Measurements from ENCODE around the gene AMH. TPM values are rescaled to one million over a fixed set of nuclear protein-coding genes. Genes with fewer than 3 reads are reported as not detected.

The AMH gene
- total RNA-seq, 3 donors from 2014 or later = 2.7 to 5.1 (median 3.8) TPM

DNA sequence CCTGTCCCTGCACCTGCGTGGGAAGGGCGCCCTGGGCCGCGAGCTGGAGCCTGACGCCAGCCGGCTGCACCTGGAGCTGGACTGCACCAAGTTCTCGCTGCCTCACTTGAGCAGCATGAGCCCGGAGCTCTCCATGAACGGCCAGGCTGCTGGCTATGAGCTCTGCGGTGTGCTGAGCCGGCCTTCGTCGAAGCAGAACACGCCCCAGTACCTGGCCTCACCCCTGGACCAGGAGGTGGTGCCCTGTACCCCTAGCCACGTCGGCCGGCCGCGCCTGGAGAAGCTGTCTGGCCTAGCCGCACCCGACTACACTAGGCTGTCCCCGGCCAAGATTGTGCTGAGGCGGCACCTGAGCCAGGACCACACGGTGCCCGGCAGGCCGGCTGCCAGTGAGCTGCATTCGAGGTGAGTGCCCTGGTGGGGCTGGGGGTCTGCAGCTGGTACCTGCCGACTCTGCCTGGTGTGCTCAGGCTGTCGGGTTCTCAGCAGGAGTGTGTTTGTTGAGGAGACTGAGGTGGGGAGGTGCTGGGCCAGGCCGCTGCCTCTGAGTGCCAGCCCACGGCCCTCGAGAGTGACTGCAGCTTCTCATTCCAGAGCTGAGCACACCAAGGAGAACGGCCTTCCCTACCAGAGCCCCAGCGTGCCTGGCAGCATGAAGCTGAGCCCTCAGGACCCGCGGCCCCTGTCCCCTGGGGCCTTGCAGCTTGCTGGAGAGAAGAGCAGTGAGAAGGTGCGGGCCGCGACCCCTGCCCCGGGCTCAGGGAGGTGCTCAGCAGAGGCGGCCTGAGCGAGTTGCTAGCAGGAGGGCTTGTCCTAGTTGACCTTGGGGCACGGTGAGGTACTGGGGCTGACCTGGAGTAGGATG is 32.5 kb upstream of the AMH start:
- Histone ChIP-seq H3K36me3 (ENCODE audit: low read depth) (peaks cover 23% of the 10 kb centered on the region), H3K9me3 (no peaks in the 10 kb centered on the region), H3K4me1 (ENCODE audit: low read depth) (peaks cover 16% of the 10 kb centered on the region), H3K4me3 (no peak overlapping the region)
- no peak for DNase-seq
- intact Hi-C loops (cut with DNase I, micrococcal nuclease) = no loop called here
- TF ChIP-seq, protein P1, sequence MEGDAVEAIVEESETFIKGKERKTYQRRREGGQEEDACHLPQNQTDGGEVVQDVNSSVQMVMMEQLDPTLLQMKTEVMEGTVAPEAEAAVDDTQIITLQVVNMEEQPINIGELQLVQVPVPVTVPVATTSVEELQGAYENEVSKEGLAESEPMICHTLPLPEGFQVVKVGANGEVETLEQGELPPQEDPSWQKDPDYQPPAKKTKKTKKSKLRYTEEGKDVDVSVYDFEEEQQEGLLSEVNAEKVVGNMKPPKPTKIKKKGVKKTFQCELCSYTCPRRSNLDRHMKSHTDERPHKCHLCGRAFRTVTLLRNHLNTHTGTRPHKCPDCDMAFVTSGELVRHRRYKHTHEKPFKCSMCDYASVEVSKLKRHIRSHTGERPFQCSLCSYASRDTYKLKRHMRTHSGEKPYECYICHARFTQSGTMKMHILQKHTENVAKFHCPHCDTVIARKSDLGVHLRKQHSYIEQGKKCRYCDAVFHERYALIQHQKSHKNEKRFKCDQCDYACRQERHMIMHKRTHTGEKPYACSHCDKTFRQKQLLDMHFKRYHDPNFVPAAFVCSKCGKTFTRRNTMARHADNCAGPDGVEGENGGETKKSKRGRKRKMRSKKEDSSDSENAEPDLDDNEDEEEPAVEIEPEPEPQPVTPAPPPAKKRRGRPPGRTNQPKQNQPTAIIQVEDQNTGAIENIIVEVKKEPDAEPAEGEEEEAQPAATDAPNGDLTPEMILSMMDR (IDR thresholded peaks at IDR 0.05) = no peak
- ATAC-seq = no peak

DNA sequence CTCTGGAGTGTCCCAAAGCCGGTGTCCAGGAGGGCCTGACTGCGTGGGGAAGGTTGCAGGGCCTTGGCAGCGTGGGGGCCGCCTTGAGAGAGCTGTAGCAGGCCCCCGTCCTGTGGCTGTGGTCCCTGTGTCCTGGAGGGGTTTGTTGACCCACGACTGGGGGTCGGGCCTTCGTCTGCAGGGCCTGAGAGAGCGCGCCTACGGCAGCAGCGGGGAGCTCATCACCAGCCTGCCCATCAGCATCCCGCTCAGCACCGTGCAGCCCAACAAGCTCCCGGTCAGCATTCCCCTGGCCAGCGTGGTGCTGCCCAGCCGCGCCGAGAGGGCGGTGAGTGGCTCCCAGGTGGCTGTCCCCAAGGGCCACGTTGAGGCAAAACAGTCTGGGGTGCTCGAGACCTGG is 31.5 kb upstream of the AMH start:
- no peaks in the 10 kb centered on the region for H3K9me3 ChIP-seq
- peaks cover 23% of the 10 kb centered on the region for H3K36me3 ChIP-seq (ENCODE audit: low read depth)
- no peak overlapping the region for H3K4me3 ChIP-seq
- H3K4me1 ChIP-seq (ENCODE audit: low read depth) = peaks cover 12% of the 10 kb centered on the region
- ATAC-seq (no peak), DNase-seq (no peak)
- intact Hi-C loops (cut with DNase I, micrococcal nuclease) = no loop called here
- TF ChIP-seq, protein P1 (IDR thresholded peaks at IDR 0.05) = no peak

- Histone ChIP-seq H3K36me3 (ENCODE audit: low read depth) (peaks cover 22% of the 10 kb centered on the region), H3K4me1 (ENCODE audit: low read depth) (no peaks in the 10 kb centered on the region), H3K4me3 (no peak overlapping the region), H3K9me3 (no peaks in the 10 kb centered on the region)
- intact Hi-C loops (cut with DNase I, micrococcal nuclease) = no loop called here
- no peak for ATAC-seq
- DNase-seq = no peak
- TF ChIP-seq, protein P1 (IDR thresholded peaks at IDR 0.05) = no peak
These were observed 29.4 kb upstream of the AMH start for GRCh38 chr19:2219726-2220125.

GRCh38 chr19:2221250-2221831 is 27.8 kb upstream of the AMH start:
- ATAC-seq = no peak
- intact Hi-C loops (cut with DNase I, micrococcal nuclease) = no loop called here
- no peak overlapping the region for H3K4me3 ChIP-seq
- TF ChIP-seq, protein P1 (IDR thresholded peaks at IDR 0.05) = no peak
- no peak for DNase-seq
- H3K9me3 ChIP-seq = no peaks in the 10 kb centered on the region
- H3K4me1 ChIP-seq (ENCODE audit: low read depth) = no peaks in the 10 kb centered on the region
- peaks cover 14% of the 10 kb centered on the region for H3K36me3 ChIP-seq (ENCODE audit: low read depth)

DNA sequence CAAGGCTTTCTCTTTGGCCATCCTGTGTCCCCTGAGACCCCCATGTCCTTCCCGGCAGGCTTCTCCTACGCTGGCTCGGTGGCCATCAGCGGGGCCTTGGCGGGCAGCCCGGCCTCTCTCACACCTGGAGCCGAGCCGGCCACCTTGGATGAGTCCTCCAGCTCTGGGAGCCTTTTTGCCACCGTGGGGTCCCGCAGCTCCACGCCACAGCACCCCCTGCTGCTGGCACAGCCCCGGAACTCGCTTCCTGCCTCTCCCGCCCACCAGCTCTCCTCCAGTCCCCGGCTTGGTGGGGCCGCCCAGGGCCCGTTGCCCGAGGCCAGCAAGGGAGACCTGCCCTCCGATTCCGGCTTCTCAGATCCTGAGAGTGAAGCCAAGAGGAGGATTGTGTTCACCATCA is 27.2 kb upstream of the AMH start:
- no peaks in the 10 kb centered on the region for H3K4me1 ChIP-seq (ENCODE audit: low read depth)
- H3K36me3 ChIP-seq (ENCODE audit: low read depth) = peaks cover 9% of the 10 kb centered on the region
- no peak for ATAC-seq
- no peak overlapping the region for H3K4me3 ChIP-seq
- intact Hi-C loops (cut with DNase I, micrococcal nuclease) = no loop called here
- TF ChIP-seq, protein P1 (IDR thresholded peaks at IDR 0.05) = no peak
- no peaks in the 10 kb centered on the region for H3K9me3 ChIP-seq
- no peak for DNase-seq
